Activated T-helper 1 cell treated with anti-CD3 and anti-CD28 coated beads, Interleukin-12 subunit alpha, Interleukin-12 subunit beta, Interleukin-2, Interleukin-4 antibody, amounts not matched to agents 30 ng/mL and 10 ng/mL and 1 ng/mL, durations not matched to agents 14 hours and 24 hours and 36 hours (primary cell): ENCODE data around the gene ASIC4. TPM values are rescaled to one million over a fixed set of nuclear protein-coding genes. Genes with fewer than 3 reads are reported as not detected.

ENCODE experiments used
- DNase-seq: peaks from one replicate; pipeline ENCODE4 v3.0.0; 2021; ENCODE audit warnings: low spot score
- H3K27ac Mint-ChIP-seq: one replicate; pipeline ENCODE4 v1.8.0; 2021; ENCODE audit warnings: mild to moderate bottlenecking, mixed read lengths
- H3K27me3 Mint-ChIP-seq: one replicate; pipeline ENCODE4 v1.8.0; 2022; ENCODE audit warnings: mild to moderate bottlenecking, moderate library complexity, mixed read lengths; ENCODE audit not compliant: insufficient read depth
- H3K36me3 Mint-ChIP-seq: one replicate; pipeline ENCODE4 v1.8.0; 2021; ENCODE audit warnings: low read depth, mixed read lengths
- H3K4me1 Mint-ChIP-seq: one replicate; pipeline ENCODE4 v1.8.0; 2021; ENCODE audit warnings: low read depth, mixed read lengths
- H3K4me3 Mint-ChIP-seq: one replicate; pipeline ENCODE4 v1.8.0; 2021; ENCODE audit warnings: mild to moderate bottlenecking, moderate library complexity, mixed read lengths
- H3K9me3 Mint-ChIP-seq: one replicate; pipeline ENCODE4 v1.8.0; 2021; ENCODE audit warnings: mixed read lengths
- intact Hi-C: fragments of 100-400 bp; cut with micrococcal nuclease; formaldehyde crosslinking; loops from one replicate; pipeline ENCODE4 v1.15.1; 2024
- total RNA-seq: library from RNA; stranded (reverse); gene quantifications from 2 replicates; pipeline ENCODE4 v1.2.3, GENCODE V29; 2022

ASIC4 gene
- total RNA-seq, 1 donor from 2014 or later: 0.08 TPM

GRCh38 chr2:219551441-219552381, 37.4 kb downstream of the ASIC4 start:
- Mint-ChIP-seq H3K9me3 (no peaks in the 10 kb centered on the region), H3K4me1 (no peaks in the 10 kb centered on the region), H3K36me3 (no peaks in the 10 kb centered on the region), H3K27me3 (peaks cover 33% of the 10 kb centered on the region), H3K4me3 (peak overlapping the region; percentile 84), H3K27ac (peak overlapping the region; percentile 44)
- peak; percentile 17 for DNase-seq
- intact Hi-C loops: loop anchor here (1.0 kb wide), 4 partner anchors 7 to 163 kb away; partner anchors contain the start of genes GMPPA, STK11IP and TMEM198

- peak; percentile 80 for DNase-seq
- intact Hi-C loops: loop anchor here (1.0 kb wide), 4 partner anchors 8 to 164 kb away; partner anchors contain the start of genes GMPPA, STK11IP and TMEM198
- Mint-ChIP-seq H3K27me3 (peaks cover 27% of the 10 kb centered on the region), H3K9me3 (no peaks in the 10 kb centered on the region), H3K4me1 (no peaks in the 10 kb centered on the region), H3K36me3 (no peaks in the 10 kb centered on the region), H3K27ac (no peak overlapping the region), H3K4me3 (peak overlapping the region; percentile 84)
These were observed 38.3 kb downstream of the ASIC4 start for GRCh38 chr2:219552382-219553167.

- intact Hi-C loops: no loop called here
- Mint-ChIP-seq H3K27me3 (peaks cover 27% of the 10 kb centered on the region), H3K27ac (no peak overlapping the region), H3K4me3 (peak overlapping the region; percentile 61), H3K4me1 (no peaks in the 10 kb centered on the region), H3K36me3 (no peaks in the 10 kb centered on the region), H3K9me3 (no peaks in the 10 kb centered on the region)
- DNase-seq: no peak
These were observed 38.8 kb downstream of the ASIC4 start for GRCh38 chr2:219553168-219553417.

- H3K27me3 Mint-ChIP-seq: peaks cover 25% of the 10 kb centered on the region
These were observed 39.2 kb downstream of the ASIC4 start for GRCh38 chr2:219553463-219553963.

GRCh38 chr2:219554350-219554749, 40.1 kb downstream of the ASIC4 start:
- Mint-ChIP-seq H3K9me3 (no peaks in the 10 kb centered on the region), H3K4me3 (peak overlapping the region; percentile 61), H3K27ac (no peak overlapping the region), H3K36me3 (no peaks in the 10 kb centered on the region), H3K4me1 (no peaks in the 10 kb centered on the region), H3K27me3 (peaks cover 23% of the 10 kb centered on the region)
- intact Hi-C loops: no loop called here
- no peak for DNase-seq

More at GRCh38 chr2:219553463-219553963, 39.2 kb downstream of the ASIC4 start:
- H3K9me3 Mint-ChIP-seq: no peaks in the 10 kb centered on the region
- no peak for DNase-seq
- no peaks in the 10 kb centered on the region for H3K4me1 Mint-ChIP-seq
- intact Hi-C loops: no loop called here
- no peak overlapping the region for H3K27ac Mint-ChIP-seq
- H3K36me3 Mint-ChIP-seq: no peaks in the 10 kb centered on the region
- peak overlapping the region; percentile 61 for H3K4me3 Mint-ChIP-seq

- intact Hi-C loops: no loop called here
- no peak for DNase-seq
- no peak overlapping the region for H3K4me3 Mint-ChIP-seq
- no peaks in the 10 kb centered on the region for H3K4me1 Mint-ChIP-seq
- H3K27me3 Mint-ChIP-seq: peaks cover 18% of the 10 kb centered on the region
- H3K27ac Mint-ChIP-seq: no peak overlapping the region
- H3K9me3 Mint-ChIP-seq: no peaks in the 10 kb centered on the region
- H3K36me3 Mint-ChIP-seq: no peaks in the 10 kb centered on the region
These were observed 41.7 kb downstream of the ASIC4 start for GRCh38 chr2:219555956-219556355.

- intact Hi-C loops: no loop called here
- Mint-ChIP-seq H3K36me3 (no peaks in the 10 kb centered on the region), H3K27me3 (peaks cover 16% of the 10 kb centered on the region), H3K4me3 (no peak overlapping the region), H3K27ac (no peak overlapping the region), H3K4me1 (no peaks in the 10 kb centered on the region), H3K9me3 (no peaks in the 10 kb centered on the region)
- DNase-seq: no peak
These were observed 42.1 kb downstream of the ASIC4 start for GRCh38 chr2:219556413-219556812.

- intact Hi-C loops: no loop called here
- no peak overlapping the region for H3K27ac Mint-ChIP-seq
- H3K9me3 Mint-ChIP-seq: no peaks in the 10 kb centered on the region
- H3K36me3 Mint-ChIP-seq: no peaks in the 10 kb centered on the region
- no peak overlapping the region for H3K4me3 Mint-ChIP-seq
- no peak for DNase-seq
- peaks cover 12% of the 10 kb centered on the region for H3K27me3 Mint-ChIP-seq
- no peaks in the 10 kb centered on the region for H3K4me1 Mint-ChIP-seq
These were observed 43.0 kb downstream of the ASIC4 start for GRCh38 chr2:219557320-219557719.

GRCh38 chr2:219557791-219558785, 43.8 kb downstream of the ASIC4 start:
- H3K4me3 Mint-ChIP-seq: no peak overlapping the region
- H3K36me3 Mint-ChIP-seq: no peaks in the 10 kb centered on the region
- no peaks in the 10 kb centered on the region for H3K9me3 Mint-ChIP-seq
- no peak overlapping the region for H3K27ac Mint-ChIP-seq
- peaks cover 11% of the 10 kb centered on the region for H3K27me3 Mint-ChIP-seq
- H3K4me1 Mint-ChIP-seq: no peaks in the 10 kb centered on the region
- intact Hi-C loops: no loop called here
- no peak for DNase-seq

GRCh38 chr2:219559156-219559915, 45.1 kb downstream of the ASIC4 start:
- no peak for DNase-seq
- Mint-ChIP-seq H3K9me3 (no peaks in the 10 kb centered on the region), H3K4me3 (no peak overlapping the region), H3K27ac (no peak overlapping the region), H3K36me3 (no peaks in the 10 kb centered on the region), H3K4me1 (no peaks in the 10 kb centered on the region), H3K27me3 (no peaks in the 10 kb centered on the region)
- intact Hi-C loops: no loop called here

- Mint-ChIP-seq H3K27ac (no peak overlapping the region), H3K4me1 (no peaks in the 10 kb centered on the region), H3K27me3 (peaks cover 1% of the 10 kb centered on the region), H3K36me3 (no peaks in the 10 kb centered on the region), H3K9me3 (no peaks in the 10 kb centered on the region), H3K4me3 (no peak overlapping the region)
- intact Hi-C loops: loop anchor here (1.0 kb wide), 1 partner anchor 19 kb away; no protein-coding TSS in a partner anchor
- no peak for DNase-seq
These were observed 46.0 kb downstream of the ASIC4 start for GRCh38 chr2:219560037-219560892.
